Measurements from ENCODE around the gene CHST14.

CHST14 gene

GRCh38 chr15:40429068-40429710 lies 41.6 kb upstream of the CHST14 start:
- no peaks in the 10 kb centered on the region for H3F3A ChIP-seq (ENCODE audit: insufficient read depth, low read length)
- H3K9ac ChIP-seq (ENCODE audit: low read length), result no peak overlapping the region
- H3K9me2 ChIP-seq (ENCODE audit: low read depth, low read length), result no peaks in the 10 kb centered on the region
- no peak overlapping the region for H3K27ac ChIP-seq (ENCODE audit: low read depth, low read length, poor library complexity, severe bottlenecking)
- H3K4me2 ChIP-seq (ENCODE audit: low read length), result no peak overlapping the region
- H3K4me1 ChIP-seq (ENCODE audit: insufficient read depth, low read length, severe bottlenecking), result no peaks in the 10 kb centered on the region
- no peaks in the 10 kb centered on the region for H3K36me3 ChIP-seq (ENCODE audit: insufficient read depth, low read length)
- H3K79me2 ChIP-seq (ENCODE audit: insufficient read depth, low read length), result no peaks in the 10 kb centered on the region
- no peaks in the 10 kb centered on the region for H3K27me3 ChIP-seq (ENCODE audit: insufficient read depth, low read length)
- no peak overlapping the region for H2AFZ ChIP-seq (ENCODE audit: low read length)
- H3K9me3 ChIP-seq (ENCODE audit: low read length), result no peaks in the 10 kb centered on the region
- TF ChIP-seq EZH2 (IDR thresholded peaks at IDR 0.05; ENCODE audit: borderline replicate concordance, low read length) (no peak), CTCF (IDR thresholded peaks at IDR 0.05; ENCODE audit: low read length) (no peak)
- H3K4me3 ChIP-seq (ENCODE audit: low read depth, low read length, poor library complexity, severe bottlenecking), result no peak overlapping the region
- H4K20me1 ChIP-seq (ENCODE audit: insufficient read depth, low read length), result no peaks in the 10 kb centered on the region

- H3K9ac ChIP-seq (ENCODE audit: low read length), result no peak overlapping the region
- no peak overlapping the region for H3K4me3 ChIP-seq (ENCODE audit: low read depth, low read length, poor library complexity, severe bottlenecking)
- H4K20me1 ChIP-seq (ENCODE audit: insufficient read depth, low read length), result no peaks in the 10 kb centered on the region
- no peaks in the 10 kb centered on the region for H3K4me1 ChIP-seq (ENCODE audit: insufficient read depth, low read length, severe bottlenecking)
- H3K4me2 ChIP-seq (ENCODE audit: low read length), result no peak overlapping the region
- no peaks in the 10 kb centered on the region for H3K79me2 ChIP-seq (ENCODE audit: insufficient read depth, low read length)
- no peaks in the 10 kb centered on the region for H3K27me3 ChIP-seq (ENCODE audit: insufficient read depth, low read length)
- TF ChIP-seq EZH2 (IDR thresholded peaks at IDR 0.05; ENCODE audit: borderline replicate concordance, low read length) (no peak), CTCF (IDR thresholded peaks at IDR 0.05; ENCODE audit: low read length) (no peak)
- H2AFZ ChIP-seq (ENCODE audit: low read length), result no peak overlapping the region
- no peak overlapping the region for H3K27ac ChIP-seq (ENCODE audit: low read depth, low read length, poor library complexity, severe bottlenecking)
- H3K9me2 ChIP-seq (ENCODE audit: low read depth, low read length), result no peaks in the 10 kb centered on the region
- no peaks in the 10 kb centered on the region for H3K9me3 ChIP-seq (ENCODE audit: low read length)
- no peaks in the 10 kb centered on the region for H3F3A ChIP-seq (ENCODE audit: insufficient read depth, low read length)
- H3K36me3 ChIP-seq (ENCODE audit: insufficient read depth, low read length), result no peaks in the 10 kb centered on the region
Measured at GRCh38 chr15:40430271-40430805, 40.4 kb upstream of the CHST14 start.

GRCh38 chr15:40435023-40435709 lies 35.6 kb upstream of the CHST14 start:
- no peaks in the 10 kb centered on the region for H3F3A ChIP-seq (ENCODE audit: insufficient read depth, low read length)
- no peak for TF ChIP-seq CTCF (IDR thresholded peaks at IDR 0.05; ENCODE audit: low read length)
- no peak for TF ChIP-seq EZH2 (IDR thresholded peaks at IDR 0.05; ENCODE audit: borderline replicate concordance, low read length)
- no peaks in the 10 kb centered on the region for H3K79me2 ChIP-seq (ENCODE audit: insufficient read depth, low read length)
- no peak overlapping the region for H3K9ac ChIP-seq (ENCODE audit: low read length)
- no peaks in the 10 kb centered on the region for H3K9me3 ChIP-seq (ENCODE audit: low read length)
- H3K4me2 ChIP-seq (ENCODE audit: low read length), result no peak overlapping the region
- no peaks in the 10 kb centered on the region for H3K36me3 ChIP-seq (ENCODE audit: insufficient read depth, low read length)
- H4K20me1 ChIP-seq (ENCODE audit: insufficient read depth, low read length), result no peaks in the 10 kb centered on the region
- H3K9me2 ChIP-seq (ENCODE audit: low read depth, low read length), result no peaks in the 10 kb centered on the region
- no peak overlapping the region for H3K4me3 ChIP-seq (ENCODE audit: low read depth, low read length, poor library complexity, severe bottlenecking)
- H3K27ac ChIP-seq (ENCODE audit: low read depth, low read length, poor library complexity, severe bottlenecking), result no peak overlapping the region
- H3K4me1 ChIP-seq (ENCODE audit: insufficient read depth, low read length, severe bottlenecking), result peaks cover 8% of the 10 kb centered on the region
- peaks cover 12% of the 10 kb centered on the region; the same call in 1 of the 2 replicates for H3K27me3 ChIP-seq (ENCODE audit: insufficient read depth, low read length)
- H2AFZ ChIP-seq (ENCODE audit: low read length), result no peak overlapping the region
